Esophagus squamous epithelium (tissue), 4 donors: Measurements from ENCODE around the gene GARNL3.
A peak's percentile ranks its signal among the peaks of the same experiment; 100 is the strongest.

ENCODE experiments used
- CTCF ChIP-seq, 6 experiments: fragments of 450-650 bp in 4 of 6; fragments of 200-600 bp in 2 of 6; sonication (generic) in 2 of 6; IDR thresholded peaks; one replicate each; pipeline ENCODE4 v1.5.1; 2016 to 2019; ENCODE audit warnings: antibody characterized with exemption in 6 of 6, mild to moderate bottlenecking in 4 of 6, moderate library complexity in 4 of 6
- POLR2A ChIP-seq, 4 donors: fragments of 450-650 bp; IDR thresholded peaks; one replicate each; pipeline ENCODE4 v1.6.1; 2017; ENCODE audit warnings: antibody characterized with exemption in 4 of 4, mild to moderate bottlenecking in 4 of 4, moderate library complexity in 3 of 4

- peak in 3 of 6 experiments; percentile 26 to 48 (median 28) for TF ChIP-seq CTCF (IDR thresholded peaks at IDR 0.05)
- TF ChIP-seq POLR2A (IDR thresholded peaks at IDR 0.05) = no peak
These were observed 46.7 kb downstream of the GARNL3 start for GRCh38 chr9:127311239-127311741.
